OCI-LY3 (cell line): Measurements from ENCODE around the gene OPTC.

Experiments used
- CTCF ChIP-seq: fragments of 200-600, 300-600 bp; sonication (generic); IDR thresholded peaks from 2 replicates; pipeline ENCODE4 v1.5.1; 2014; ENCODE audit warnings: antibody characterized with exemption, low read length, low read depth
- EZH2phosphoT487 ChIP-seq: fragments of 200-600 bp; shearing (Covaris generic); IDR thresholded peaks from 2 replicates; pipeline ENCODE4 v1.6.1; 2018; ENCODE audit warnings: antibody characterized with exemption, mixed run types, low read depth

GRCh38 chr1:203458078-203458477, 35.9 kb upstream of the OPTC start:
- TF ChIP-seq CTCF (no peak), EZH2phosphoT487 (no peak)
